NCI-H2171 (cell line): ENCODE measurements around the gene ARID5B.
"Not testable (repeated sequence)": the region's sequence is repeated elsewhere in the genome, so short reads cannot be mapped to it uniquely, and the experiment has no call there.

Experiments
- DNase-seq: peaks from one replicate; lab custom pipeline; 2025; lab: John Stamatoyannopoulos, UW

Gene ARID5B

DNA sequence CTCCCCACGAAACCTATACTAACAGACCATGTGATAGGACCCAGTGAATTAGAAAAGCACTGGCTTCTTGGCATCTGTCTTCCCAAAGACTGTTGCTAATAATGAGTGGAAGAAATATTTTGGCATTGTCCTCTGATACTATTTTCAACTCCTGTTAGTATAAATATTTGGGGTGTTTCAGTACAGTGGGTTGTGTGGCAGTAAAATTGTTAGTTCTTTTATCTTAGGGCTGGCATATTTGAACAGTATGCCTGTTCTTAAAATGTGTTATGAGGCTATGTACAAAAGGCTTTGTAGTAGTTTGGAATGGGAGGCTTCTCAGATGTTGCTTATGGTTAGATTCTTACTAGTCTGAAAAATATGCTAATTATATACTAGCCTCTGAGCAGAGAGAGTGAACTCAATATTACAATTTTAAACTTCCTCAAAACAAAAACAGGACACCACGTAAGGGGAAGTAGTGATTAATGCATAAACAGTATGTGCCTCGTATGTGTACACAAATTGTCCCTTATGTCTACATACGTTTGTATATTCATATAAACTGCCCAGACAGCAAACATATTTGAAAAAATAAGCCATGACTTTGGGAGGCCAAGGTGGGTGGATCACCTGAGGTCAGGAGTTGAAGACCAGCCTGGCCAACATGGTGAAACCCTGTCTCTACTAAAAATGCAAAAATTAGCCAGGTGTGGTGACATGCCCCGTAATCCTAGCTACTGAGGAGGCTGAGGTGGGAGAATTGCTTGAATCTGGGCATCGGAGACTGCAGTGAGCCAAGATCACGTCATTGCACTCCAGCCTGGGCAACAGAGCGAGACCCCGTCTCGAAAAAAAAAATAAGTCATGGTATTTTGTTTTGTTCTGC is 115.4 kb downstream of the ARID5B start:
- DNase-seq, result no peak

DNA sequence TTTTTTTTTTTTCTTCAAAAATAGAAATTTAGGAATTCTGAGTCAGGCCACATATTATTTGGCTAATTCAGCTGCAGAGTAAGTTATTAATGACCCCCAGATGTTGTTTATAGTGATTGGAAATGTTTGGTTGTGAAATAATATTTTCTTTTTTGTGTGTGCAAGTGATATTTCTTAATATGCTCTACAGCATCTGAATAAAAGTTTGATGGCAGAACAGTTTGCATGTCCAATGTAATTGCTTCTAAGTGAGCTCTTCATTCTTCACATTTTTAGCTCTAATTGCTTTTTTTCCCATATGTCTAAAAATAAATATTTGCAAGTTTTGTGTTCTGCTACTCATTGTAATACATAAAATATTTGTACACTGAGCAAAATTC is 116.0 kb downstream of the ARID5B start:
- DNase-seq, result no peak

DNA sequence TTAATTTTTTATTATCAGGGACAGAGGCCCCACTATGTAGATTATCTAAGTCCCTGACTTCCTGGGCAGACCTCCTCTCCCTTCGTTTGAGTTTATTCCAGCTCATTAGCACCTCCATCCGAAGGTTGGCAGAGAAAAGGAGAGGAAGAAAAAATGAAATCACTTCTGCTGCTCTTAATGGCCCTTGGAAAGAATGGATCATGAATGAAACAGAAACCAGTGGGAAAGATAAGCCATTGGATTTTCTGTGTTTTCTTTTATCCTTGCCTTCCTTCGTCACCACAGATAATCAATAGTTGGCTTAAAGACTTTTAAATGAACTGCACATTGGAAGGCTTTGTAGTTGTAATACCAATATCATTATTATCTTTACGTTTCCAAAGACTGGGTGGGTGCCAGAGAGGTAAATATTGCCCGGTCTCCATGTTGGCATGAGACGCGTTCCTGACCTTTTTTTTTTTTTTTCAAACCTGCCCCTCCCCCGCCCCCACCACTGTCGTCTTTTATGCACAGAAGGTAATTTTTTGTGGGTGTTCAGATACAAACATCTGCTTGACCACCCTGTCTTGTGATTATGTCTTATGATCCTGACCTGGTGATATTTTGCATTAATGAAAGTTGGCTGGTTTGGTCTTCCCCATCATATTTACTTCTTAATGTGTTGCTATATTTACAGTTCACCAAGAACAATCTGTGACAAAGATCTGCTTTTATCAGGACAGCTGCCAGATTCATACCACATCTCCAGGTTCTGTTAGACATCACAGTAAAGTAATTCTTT is 116.8 kb downstream of the ARID5B start:
- DNase-seq, result no peak

DNA sequence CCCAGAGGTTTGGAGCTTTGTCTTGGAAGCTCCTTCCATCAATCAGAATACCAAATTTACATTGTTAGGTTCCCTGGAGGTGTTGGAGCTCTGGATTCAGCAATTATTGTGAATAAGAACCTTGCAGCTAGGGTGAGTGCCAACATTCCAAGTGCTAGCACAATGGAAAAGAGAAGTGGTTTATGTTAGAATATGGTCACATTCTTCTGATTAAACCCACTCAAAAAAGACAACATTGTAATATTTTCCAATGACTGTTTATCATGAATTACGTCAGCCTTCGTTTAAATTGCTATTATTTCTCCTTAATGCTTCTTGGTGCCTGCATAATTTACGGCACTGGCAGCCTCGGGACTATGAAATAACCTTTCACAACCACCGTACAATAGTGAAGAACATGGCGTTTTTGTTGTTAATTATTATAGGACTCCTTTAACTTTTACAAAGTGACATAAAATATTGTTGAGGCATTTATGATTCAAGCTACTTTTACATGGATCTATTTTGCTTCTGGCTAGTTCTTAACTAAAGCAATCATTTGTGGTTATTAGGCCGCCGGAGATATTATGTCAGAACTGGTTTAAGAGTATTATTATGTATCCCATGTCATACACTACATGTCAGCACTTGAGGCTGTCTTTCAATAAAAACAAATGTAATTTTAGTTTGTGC is 117.7 kb downstream of the ARID5B start:
- DNase-seq, result no peak

DNA sequence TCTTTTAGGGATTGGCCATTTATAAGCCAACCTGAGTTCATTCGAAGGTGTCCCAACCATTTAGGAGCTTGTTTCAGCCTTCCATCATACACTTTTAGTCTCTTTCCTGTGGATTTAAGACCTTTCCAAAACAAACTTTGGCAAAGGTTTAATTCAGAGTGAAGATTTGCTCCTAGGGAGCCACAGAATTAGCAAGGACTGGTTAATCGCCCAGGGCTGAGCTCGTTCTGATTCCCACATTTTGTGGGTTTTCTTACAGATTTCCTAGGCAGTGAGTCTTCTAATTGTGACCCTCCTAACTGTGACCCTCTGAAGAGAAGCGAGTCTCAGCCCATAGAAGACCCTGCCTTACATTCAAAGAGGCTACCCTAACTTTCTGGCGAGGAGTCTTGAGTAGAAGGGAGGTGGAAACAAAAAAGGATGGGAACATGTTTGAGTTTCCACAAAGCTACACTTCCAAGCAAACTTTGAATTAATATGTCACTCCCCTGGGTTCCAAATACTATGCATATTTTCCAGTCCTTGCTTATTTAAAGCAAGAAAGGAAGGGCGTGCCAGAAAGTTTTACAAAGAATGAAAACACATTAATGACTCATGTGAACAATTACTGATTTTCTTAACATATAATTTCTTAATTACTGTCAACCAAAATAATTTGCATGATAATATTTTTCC is 118.3 kb downstream of the ARID5B start:
- no peak for DNase-seq

DNA sequence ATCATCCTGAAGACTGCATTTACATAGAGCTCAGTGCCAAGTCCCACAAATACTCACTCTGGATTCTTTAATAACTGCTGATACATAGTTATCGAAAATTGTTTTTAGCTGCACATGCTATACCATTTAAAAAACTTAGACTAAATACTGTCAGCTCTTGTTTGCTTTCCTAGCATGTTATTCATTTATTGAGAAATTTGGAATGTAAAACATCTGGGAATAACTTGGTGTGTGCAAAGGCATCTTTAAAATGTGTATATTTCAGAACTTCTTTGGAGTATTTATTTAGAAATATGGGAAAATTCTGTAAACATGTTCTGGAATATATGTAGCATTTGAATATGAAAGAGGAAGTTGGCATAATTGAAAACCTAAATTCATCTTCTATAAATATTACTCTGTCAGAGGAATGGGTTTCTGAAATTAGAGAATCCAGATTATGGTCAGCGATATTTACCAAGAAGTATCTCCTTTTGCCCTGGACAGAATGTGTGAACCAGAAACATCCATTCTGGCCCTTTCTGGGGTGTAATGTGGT is 119.7 kb downstream of the ARID5B start:
- DNase-seq, result no peak

DNA sequence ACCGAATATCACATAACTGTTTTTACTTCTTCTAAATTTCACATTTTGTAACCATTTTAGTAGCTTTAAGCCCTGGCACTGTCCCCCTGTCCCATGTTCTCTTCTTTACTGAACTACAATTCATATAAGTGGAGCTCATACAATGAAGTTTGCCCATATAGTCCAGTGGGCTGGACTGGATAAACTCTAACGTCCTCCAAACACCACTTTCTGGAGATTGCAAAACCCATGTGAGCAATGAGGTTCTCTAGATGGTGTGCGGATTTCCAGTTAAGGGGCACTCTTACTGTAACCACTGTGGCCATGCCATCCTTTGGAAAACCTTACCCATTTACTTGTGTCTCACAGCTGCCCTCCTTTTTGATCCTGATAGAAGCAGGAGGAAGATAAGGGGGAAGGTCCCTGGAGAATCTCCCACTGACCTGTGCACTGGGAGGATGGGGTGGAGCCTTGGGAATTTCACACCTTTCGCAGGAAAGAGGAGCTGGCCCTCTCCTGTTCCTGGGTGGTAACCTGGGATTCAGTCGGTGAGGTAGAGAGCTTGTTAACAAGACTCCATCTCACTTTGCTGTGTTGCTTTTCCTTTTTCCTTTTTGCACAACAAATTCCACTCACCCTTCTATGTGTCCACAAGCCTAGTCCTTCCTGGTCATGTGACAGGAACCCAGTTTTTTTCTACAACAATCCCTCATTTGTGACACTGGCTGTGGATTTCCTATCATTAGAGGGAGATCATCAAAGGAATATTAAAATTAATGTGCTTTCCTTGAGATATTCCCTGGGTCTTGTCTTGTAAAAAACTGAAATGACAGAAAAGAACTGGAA is 120.7 kb downstream of the ARID5B start:
- no peak for DNase-seq

DNA sequence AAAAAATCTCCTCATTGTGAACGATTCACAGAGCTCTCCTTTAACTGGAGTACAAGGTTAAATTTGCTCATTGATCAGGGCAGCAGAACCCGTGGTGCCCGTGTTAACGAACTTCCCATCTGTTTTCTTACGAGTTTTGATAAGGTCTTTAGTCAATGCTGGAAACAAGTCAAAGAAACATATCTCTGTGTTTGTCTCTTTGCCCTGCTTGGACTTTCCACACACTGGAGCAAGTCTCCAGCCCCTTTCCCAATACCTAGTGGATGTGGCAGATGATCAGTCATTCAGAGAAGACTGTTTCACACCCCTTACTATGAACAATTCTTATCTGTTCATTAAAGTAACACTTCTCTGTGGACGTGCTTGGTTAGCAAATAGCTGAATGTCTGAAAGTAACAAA is 121.3 kb downstream of the ARID5B start:
- DNase-seq, result no peak

DNA sequence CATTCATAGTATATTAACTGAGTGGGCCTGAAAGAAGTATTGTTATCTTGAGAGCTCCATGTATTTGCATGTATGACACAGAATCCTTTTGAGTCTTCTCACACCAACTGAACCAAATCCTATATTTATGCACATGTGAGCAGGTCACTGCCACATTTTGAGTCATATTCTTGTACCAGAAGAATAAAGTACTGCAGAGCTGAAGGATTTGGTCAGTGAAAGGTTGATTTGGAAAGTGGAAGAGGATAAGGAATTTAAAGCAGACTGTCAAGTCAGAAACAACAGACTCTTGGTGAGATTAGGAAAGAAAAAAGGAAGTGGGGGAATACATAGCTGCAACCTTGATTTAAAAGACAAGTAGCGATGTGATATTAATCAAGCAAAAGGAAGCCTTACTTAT is 121.8 kb downstream of the ARID5B start:
- DNase-seq, result no peak

DNA sequence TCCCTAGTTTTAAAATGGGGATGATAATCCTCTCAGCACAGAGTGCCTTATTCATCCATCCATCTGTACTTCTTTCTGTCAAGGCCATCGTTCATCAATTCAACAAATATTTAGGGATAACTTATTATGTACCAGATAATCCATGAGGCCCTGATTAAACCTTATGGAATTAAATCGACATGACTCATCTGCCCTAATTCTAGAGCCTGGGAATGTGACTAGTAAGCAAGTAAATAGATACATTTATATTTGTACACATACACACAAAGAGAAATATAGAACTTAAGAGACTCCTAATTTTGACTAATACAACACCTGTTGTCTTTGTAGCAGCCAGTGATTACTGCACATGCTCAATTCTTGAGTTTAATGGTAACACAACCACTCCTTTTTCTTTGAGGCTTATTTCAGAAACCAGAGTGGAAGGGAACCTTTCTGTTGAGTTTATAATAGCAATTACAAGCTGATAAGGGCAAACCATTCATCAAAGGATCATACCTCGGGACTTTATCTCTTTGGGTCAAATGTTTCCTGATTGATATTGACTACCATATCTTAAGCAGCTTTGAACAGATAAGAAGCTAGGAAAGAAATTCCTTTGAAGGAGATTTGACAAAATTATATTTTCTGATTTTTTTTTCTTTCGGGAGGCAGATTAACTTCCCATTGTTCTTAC is 122.7 kb downstream of the ARID5B start:
- no peak for DNase-seq

DNA sequence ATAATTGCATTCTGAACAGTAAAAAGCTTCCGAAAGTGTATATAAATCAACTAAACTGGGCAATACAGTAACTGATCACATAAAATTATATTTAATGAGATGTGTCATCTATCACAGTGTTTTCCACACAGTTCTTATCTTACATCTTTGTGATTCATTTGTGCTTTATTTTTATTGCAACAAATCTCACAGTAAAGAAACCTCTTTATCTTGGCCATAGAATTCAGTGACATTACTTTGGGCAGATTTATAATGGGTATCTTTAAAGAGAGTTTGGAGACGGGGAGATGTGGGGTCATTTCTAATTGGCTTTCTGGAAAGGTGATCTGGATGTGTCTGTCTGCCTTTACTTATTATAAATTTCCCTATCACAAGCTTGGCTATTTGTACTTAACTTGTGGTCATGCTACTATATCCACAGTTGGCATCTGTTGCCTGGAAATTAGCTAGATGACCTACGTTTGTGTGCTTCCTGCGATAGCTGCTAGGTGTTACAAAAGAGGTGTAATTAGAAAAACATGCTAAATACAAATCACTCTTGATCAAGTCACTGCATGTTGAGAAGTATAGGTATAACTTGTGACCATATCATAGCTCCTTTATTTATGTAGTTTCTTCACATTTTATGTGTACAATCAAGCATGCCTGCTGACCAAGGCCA is 123.8 kb downstream of the ARID5B start:
- DNase-seq, result no peak

DNA sequence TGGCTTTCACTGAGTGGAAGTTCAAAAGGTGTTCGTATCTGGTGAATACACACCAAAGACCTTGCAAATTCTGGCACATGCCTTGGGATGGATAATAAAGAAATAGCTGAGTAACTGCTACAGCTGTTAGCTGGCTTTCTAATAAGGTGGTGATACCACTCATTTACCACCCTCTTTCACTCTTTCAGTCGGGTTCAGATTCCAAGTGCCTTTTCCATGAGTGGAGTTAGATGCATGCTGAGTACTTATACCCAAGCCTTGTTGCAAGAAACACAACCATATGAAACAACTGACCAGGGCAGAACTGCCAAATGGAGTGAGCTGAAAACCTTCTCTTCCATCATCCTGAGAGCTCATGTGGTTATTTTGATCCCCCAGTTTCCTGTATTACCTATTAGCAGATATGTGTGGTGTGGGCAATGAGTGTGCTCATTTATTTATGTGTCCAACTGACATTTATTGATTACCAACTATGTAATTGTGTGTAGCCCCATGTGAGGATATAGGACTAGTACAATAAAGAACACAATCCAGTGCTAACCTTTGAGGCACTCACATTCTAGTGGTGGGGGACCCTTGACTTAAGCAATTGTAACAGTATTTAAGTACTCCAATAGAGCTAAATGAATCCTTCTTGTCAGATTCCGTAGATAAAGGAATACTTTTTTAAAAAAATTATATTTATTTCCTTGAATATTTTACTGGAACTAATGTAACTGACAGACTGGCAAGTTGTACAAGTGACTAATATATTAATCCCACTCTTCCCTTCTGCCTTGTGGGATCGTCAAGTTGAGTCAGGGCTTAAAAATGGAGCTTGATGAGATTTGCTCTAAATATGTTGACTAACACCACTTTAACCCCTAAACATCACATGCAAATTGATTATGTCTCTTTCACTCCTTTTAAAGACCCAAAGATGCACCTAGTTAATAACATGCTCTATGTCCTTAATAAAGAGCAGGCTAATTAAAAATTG is 124.7 kb downstream of the ARID5B start:
- DNase-seq, result no peak

DNA sequence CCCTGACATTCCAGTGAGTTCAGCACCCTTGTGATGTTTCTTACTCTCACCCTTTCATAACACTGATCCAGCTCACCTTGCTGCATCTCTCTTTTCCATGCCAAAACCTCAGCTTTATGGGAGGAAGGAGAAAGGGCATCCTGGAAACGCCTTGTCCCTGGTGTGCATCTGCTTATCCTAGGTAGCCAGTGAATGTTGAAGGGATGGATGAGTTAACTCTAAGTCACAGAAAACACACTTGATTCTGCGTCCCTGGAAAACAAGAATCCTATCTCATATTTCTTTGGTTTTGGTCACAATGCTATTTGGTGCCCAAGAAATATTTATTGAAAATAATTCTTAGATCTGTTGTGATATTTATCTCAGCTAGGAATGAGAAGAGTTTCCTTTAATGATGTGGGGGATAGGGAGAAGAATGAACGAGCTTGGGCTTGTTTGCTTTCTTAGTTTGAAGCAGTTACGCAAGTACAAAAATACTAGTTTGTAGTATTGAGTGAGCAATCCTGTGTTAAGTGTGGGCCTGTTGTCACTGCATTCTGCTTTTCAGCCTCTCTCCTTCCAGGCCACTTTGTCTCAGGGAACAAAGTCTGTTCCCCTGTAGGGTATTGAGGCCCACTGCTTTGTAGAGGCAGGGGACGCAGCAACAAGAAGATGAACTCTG is 126.5 kb downstream of the ARID5B start:
- DNase-seq, result no peak

DNA sequence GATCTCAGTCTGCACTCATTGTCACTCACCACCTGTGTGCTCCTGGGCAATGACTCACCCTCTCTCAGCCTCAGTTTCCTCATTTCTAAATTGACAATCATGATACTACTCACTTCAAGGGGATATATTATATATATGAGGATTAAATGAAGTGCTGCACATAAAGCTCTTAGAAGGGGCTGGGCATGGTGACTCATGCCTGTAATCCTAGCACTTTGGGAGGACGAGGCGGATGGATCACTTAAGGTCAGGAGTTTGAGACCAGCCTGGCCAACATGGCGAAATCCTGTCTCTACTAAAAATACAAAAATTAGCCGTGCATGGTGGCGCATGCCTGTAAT is 127.0 kb downstream of the ARID5B start:
- DNase-seq, result not testable (repeated sequence)

DNA sequence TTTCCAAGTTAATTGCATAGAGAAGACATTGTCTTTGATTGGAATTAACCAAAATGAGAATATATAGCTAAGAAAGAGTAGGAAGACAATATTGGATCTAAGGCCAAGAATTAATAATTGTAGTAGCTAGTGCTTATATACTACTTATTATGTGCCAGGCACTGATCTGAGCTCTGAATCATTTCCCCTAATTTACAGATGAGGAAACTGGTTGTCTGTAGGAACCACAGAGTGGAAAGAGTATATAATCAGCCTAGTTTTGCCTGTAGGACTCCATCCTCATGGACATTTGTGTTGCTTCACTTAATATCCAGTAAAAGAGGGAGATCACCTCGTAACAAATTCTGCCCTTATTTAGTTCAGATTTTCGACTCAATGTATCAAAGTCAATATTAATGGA is 127.9 kb downstream of the ARID5B start:
- DNase-seq, result no peak

DNA sequence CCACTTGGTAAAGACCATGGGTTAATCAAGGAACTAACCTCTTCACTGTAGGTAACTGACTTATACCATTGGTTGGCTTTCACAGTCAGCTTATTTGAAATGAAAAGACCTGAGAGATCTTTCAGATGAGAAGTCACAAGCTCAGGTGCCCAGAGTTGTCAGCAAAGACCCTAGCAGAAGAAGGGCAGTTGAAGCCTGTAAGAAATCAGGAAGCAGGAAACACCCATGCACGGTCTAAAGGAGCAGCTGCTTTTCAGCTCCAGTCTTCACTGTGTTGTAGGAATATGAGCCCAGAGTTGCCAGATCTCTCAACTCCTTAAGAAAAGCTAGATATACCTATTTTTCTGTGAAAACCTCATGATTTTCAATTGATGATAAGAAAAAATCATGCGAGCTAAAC is 130.0 kb downstream of the ARID5B start:
- DNase-seq, result no peak

DNA sequence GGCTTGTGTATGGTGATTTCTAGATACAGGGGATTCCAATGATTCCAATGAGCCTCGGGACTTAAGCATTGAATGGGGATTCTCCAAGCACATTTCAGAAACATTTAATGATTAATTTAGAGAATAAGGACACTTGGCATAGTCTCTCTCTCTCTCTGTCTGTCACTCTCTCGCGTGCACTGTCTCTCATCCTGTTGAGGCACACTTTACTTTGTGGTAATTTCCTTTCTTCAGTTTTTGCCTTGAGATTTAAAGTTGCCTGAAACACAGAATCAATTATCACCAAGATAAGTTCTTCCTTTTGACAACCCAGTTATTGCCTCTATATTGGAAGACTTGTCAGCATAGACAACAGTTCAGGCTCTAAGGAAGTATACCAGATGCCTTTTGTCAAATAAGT is 131.6 kb downstream of the ARID5B start:
- DNase-seq, result no peak

DNA sequence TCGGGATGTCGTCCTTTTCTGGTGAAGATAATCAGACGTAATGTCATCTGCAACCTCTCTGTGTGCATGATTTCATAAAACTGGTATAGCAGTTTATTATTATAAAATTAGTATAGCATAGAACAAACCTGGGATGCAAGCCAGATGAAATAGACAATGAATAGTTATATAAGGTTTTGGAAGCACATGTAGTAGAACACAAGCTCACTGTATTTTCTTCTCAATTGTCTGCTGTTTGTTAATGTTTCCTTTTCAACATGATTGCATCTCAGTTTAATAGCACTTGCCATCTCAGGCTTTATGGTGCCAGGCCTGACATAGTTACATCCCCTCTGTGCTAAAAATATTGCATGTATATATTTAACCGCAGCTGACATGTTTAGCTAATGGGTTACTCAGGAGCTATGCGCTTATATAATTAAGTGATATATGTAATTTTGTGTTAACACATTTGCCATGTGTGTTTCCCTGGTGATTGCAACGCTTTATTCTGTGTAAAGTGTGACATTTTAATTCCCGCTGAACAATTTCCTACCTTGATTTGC is 132.7 kb downstream of the ARID5B start:
- no peak for DNase-seq
